Gastrocnemius medialis (tissue), 4 donors: ENCODE results near the gene ARHGAP22.

Source experiments
- POLR2A ChIP-seq, 2 donors: fragments of 450-650 bp; IDR thresholded peaks; one replicate each; pipeline ENCODE4 v1.6.1; 2017; ENCODE audit warnings: antibody characterized with exemption in 2 of 2, mild to moderate bottlenecking in 2 of 2, moderate library complexity in 2 of 2
- TF ChIP-seq, protein P1 (sequence below), 5 experiments: fragments of 450-650 bp in 3 of 5; fragments of 200-600 bp in 2 of 5; sonication (generic) in 2 of 5; IDR thresholded peaks in 4 of 5; conservative IDR thresholded peaks in 1 of 5; 1 replicate in 4 of 5; 2 replicates in 1 of 5; pipeline ENCODE4 v1.5.1; 2016 to 2019; ENCODE audit warnings: antibody characterized with exemption in 5 of 5, mild to moderate bottlenecking in 3 of 5, moderate library complexity in 3 of 5

GRCh38 chr10:48602401-48603135 is 2.3 kb downstream of the ARHGAP22 start:
- TF ChIP-seq, protein P1, sequence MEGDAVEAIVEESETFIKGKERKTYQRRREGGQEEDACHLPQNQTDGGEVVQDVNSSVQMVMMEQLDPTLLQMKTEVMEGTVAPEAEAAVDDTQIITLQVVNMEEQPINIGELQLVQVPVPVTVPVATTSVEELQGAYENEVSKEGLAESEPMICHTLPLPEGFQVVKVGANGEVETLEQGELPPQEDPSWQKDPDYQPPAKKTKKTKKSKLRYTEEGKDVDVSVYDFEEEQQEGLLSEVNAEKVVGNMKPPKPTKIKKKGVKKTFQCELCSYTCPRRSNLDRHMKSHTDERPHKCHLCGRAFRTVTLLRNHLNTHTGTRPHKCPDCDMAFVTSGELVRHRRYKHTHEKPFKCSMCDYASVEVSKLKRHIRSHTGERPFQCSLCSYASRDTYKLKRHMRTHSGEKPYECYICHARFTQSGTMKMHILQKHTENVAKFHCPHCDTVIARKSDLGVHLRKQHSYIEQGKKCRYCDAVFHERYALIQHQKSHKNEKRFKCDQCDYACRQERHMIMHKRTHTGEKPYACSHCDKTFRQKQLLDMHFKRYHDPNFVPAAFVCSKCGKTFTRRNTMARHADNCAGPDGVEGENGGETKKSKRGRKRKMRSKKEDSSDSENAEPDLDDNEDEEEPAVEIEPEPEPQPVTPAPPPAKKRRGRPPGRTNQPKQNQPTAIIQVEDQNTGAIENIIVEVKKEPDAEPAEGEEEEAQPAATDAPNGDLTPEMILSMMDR (IDR thresholded peaks at IDR 0.05 in 4 of 5, conservative IDR thresholded peaks at IDR 0.05 in 1 of 5): no peak
- TF ChIP-seq POLR2A (IDR thresholded peaks at IDR 0.05): no peak
